Activated gamma-delta T cell (primary cell): ENCODE data around the gene MDC1.

ENCODE experiments used
- DNase-seq: peaks from one replicate; lab custom pipeline; 2025; lab: John Stamatoyannopoulos, UW

The MDC1 gene

GRCh38 chr6:30707281-30707850 is 9.7 kb downstream of the MDC1 start:
- no peak for DNase-seq

- no peak for DNase-seq
Observed at GRCh38 chr6:30705620-30706019, 11.5 kb downstream of the MDC1 start.

- DNase-seq, result no peak
Observed at GRCh38 chr6:30703821-30704220, 13.3 kb downstream of the MDC1 start.

- DNase-seq, result no peak
Observed at GRCh38 chr6:30703011-30703410, 14.1 kb downstream of the MDC1 start.

- DNase-seq, result no peak
Observed at GRCh38 chr6:30700340-30700739, 16.7 kb downstream of the MDC1 start.

- no peak for DNase-seq
Observed at GRCh38 chr6:30696432-30696831, 20.6 kb downstream of the MDC1 start.

- no peak for DNase-seq
Observed at GRCh38 chr6:30691208-30691847, 25.8 kb downstream of the MDC1 start.

- peak; percentile 54 for DNase-seq
Observed at GRCh38 chr6:30690403-30691207, 26.5 kb downstream of the MDC1 start, which contains the start of gene NRM. NRM (minus strand) TSS chr6:30690984; CDS start chr6:30690974, 10 bp downstream.

GRCh38 chr6:30689985-30690384 is 27.1 kb downstream of the MDC1 start:
- DNase-seq, result no peak

- no peak for DNase-seq
Observed at GRCh38 chr6:30689022-30689865, 27.8 kb downstream of the MDC1 start.

GRCh38 chr6:30688569-30688968 is 28.5 kb downstream of the MDC1 start:
- no peak for DNase-seq

- no peak for DNase-seq
Observed at GRCh38 chr6:30687659-30688431, 29.2 kb downstream of the MDC1 start.

GRCh38 chr6:30686908-30687658 is 30.0 kb downstream of the MDC1 start:
- peak; percentile 63 for DNase-seq

GRCh38 chr6:30686009-30686907 is 30.8 kb downstream of the MDC1 start, which contains the start of gene PPP1R18:
PPP1R18 (minus strand) TSS chr6:30686645; CDS start chr6:30686018, 627 bp downstream.
- peak; percentile 69 for DNase-seq

- DNase-seq, result no peak
Observed at GRCh38 chr6:30685157-30686008, 31.7 kb downstream of the MDC1 start.

- DNase-seq, result no peak
Observed at GRCh38 chr6:30684386-30685156, 32.5 kb downstream of the MDC1 start.

GRCh38 chr6:30683980-30684338 is 33.1 kb downstream of the MDC1 start:
- no peak for DNase-seq
